HEK293 (cell line): ENCODE results near the gene SYTL3.

ENCODE experiments used
- CTCF ChIP-seq: fragments of 450-650 bp; formaldehyde crosslinking; IDR thresholded peaks from 2 replicates; pipeline ENCODE4 v1.5.1; 2016; ENCODE audit warnings: missing biosample characterization, missing genetic modification characterization
- KLF10 ChIP-seq: fragments of 450-650 bp; IDR thresholded peaks from 2 replicates; pipeline ENCODE4 v1.5.1; 2018; ENCODE audit warnings: missing biosample characterization, mild to moderate bottlenecking, missing genetic modification characterization
- KLF9 ChIP-seq: fragments of 450-650 bp; formaldehyde crosslinking; IDR thresholded peaks from 2 replicates; pipeline ENCODE4 v1.5.1; 2016; ENCODE audit warnings: missing biosample characterization, missing genetic modification characterization, low read depth
- YY1 ChIP-seq: fragments of 450-650 bp; formaldehyde crosslinking; IDR thresholded peaks from 2 replicates; pipeline ENCODE4 v1.5.1; 2018; ENCODE audit warnings: missing biosample characterization, missing genetic modification characterization
- ZBTB1 ChIP-seq: fragments of 450-650 bp; formaldehyde crosslinking; IDR thresholded peaks from 2 replicates; pipeline ENCODE4 v1.5.1; 2016; ENCODE audit warnings: missing biosample characterization, missing genetic modification characterization
- ZNF169 ChIP-seq: fragments of 450-650 bp; formaldehyde crosslinking; IDR thresholded peaks from 2 replicates; pipeline ENCODE4 v1.5.1; 2016; ENCODE audit warnings: missing biosample characterization, missing genetic modification characterization
- ZNF350 ChIP-seq: fragments of 450-650 bp; formaldehyde crosslinking; IDR thresholded peaks from 2 replicates; pipeline ENCODE4 v1.5.0; 2017; ENCODE audit warnings: missing biosample characterization, mild to moderate bottlenecking, missing genetic modification characterization
- ZNF362 ChIP-seq: fragments of 450-650 bp; formaldehyde crosslinking; IDR thresholded peaks from 2 replicates; pipeline ENCODE4 v1.5.1; 2016; ENCODE audit warnings: missing biosample characterization, missing genetic modification characterization
- ZNF701 ChIP-seq: fragments of 450-650 bp; formaldehyde crosslinking; IDR thresholded peaks from 2 replicates; pipeline ENCODE4 v1.5.1; 2016; ENCODE audit warnings: missing biosample characterization, missing genetic modification characterization
- ZNF768 ChIP-seq: fragments of 450-650 bp; formaldehyde crosslinking; IDR thresholded peaks from 2 replicates; pipeline ENCODE4 v1.5.1; 2018; ENCODE audit warnings: missing biosample characterization, mild to moderate bottlenecking, missing genetic modification characterization
- TF ChIP-seq, protein P1 (sequence below): fragments of 450-650 bp; formaldehyde crosslinking; IDR thresholded peaks from 2 replicates; pipeline ENCODE4 v1.5.1; 2016; ENCODE audit warnings: missing biosample characterization, missing genetic modification characterization
- TF ChIP-seq, protein P2 (sequence below): fragments of 450-650 bp; formaldehyde crosslinking; IDR thresholded peaks from 2 replicates; pipeline ENCODE4 v1.5.1; 2016; ENCODE audit warnings: missing biosample characterization, missing genetic modification characterization
- TF ChIP-seq, protein P3 (sequence below): fragments of 450-650 bp; formaldehyde crosslinking; IDR thresholded peaks from 2 replicates; pipeline ENCODE4 v1.5.1; 2017; ENCODE audit warnings: missing biosample characterization, missing genetic modification characterization
- TF ChIP-seq, protein P4 (sequence below): fragments of 450-650 bp; formaldehyde crosslinking; IDR thresholded peaks from 2 replicates; pipeline ENCODE4 v1.5.1; 2016; ENCODE audit warnings: missing biosample characterization, missing genetic modification characterization, low read depth

- TF ChIP-seq, protein P1, sequence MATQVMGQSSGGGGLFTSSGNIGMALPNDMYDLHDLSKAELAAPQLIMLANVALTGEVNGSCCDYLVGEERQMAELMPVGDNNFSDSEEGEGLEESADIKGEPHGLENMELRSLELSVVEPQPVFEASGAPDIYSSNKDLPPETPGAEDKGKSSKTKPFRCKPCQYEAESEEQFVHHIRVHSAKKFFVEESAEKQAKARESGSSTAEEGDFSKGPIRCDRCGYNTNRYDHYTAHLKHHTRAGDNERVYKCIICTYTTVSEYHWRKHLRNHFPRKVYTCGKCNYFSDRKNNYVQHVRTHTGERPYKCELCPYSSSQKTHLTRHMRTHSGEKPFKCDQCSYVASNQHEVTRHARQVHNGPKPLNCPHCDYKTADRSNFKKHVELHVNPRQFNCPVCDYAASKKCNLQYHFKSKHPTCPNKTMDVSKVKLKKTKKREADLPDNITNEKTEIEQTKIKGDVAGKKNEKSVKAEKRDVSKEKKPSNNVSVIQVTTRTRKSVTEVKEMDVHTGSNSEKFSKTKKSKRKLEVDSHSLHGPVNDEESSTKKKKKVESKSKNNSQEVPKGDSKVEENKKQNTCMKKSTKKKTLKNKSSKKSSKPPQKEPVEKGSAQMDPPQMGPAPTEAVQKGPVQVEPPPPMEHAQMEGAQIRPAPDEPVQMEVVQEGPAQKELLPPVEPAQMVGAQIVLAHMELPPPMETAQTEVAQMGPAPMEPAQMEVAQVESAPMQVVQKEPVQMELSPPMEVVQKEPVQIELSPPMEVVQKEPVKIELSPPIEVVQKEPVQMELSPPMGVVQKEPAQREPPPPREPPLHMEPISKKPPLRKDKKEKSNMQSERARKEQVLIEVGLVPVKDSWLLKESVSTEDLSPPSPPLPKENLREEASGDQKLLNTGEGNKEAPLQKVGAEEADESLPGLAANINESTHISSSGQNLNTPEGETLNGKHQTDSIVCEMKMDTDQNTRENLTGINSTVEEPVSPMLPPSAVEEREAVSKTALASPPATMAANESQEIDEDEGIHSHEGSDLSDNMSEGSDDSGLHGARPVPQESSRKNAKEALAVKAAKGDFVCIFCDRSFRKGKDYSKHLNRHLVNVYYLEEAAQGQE (tag by site-specific recombination) = no peak
- TF ChIP-seq, protein P2, sequence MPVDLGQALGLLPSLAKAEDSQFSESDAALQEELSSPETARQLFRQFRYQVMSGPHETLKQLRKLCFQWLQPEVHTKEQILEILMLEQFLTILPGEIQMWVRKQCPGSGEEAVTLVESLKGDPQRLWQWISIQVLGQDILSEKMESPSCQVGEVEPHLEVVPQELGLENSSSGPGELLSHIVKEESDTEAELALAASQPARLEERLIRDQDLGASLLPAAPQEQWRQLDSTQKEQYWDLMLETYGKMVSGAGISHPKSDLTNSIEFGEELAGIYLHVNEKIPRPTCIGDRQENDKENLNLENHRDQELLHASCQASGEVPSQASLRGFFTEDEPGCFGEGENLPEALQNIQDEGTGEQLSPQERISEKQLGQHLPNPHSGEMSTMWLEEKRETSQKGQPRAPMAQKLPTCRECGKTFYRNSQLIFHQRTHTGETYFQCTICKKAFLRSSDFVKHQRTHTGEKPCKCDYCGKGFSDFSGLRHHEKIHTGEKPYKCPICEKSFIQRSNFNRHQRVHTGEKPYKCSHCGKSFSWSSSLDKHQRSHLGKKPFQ (tag by site-specific recombination) = no peak
- no peak for TF ChIP-seq ZBTB1 (tag by site-specific recombination)
- TF ChIP-seq CTCF (tag by site-specific recombination) = no peak
- TF ChIP-seq ZNF350 (tag by site-specific recombination) = no peak
- TF ChIP-seq ZNF169 (tag by site-specific recombination) = no peak
- TF ChIP-seq ZNF701 = no peak
- no peak for TF ChIP-seq KLF10 (tag by site-specific recombination)
- no peak for TF ChIP-seq ZNF362 (tag by site-specific recombination)
- TF ChIP-seq ZNF768 (tag by site-specific recombination) = no peak
- TF ChIP-seq, protein P3, sequence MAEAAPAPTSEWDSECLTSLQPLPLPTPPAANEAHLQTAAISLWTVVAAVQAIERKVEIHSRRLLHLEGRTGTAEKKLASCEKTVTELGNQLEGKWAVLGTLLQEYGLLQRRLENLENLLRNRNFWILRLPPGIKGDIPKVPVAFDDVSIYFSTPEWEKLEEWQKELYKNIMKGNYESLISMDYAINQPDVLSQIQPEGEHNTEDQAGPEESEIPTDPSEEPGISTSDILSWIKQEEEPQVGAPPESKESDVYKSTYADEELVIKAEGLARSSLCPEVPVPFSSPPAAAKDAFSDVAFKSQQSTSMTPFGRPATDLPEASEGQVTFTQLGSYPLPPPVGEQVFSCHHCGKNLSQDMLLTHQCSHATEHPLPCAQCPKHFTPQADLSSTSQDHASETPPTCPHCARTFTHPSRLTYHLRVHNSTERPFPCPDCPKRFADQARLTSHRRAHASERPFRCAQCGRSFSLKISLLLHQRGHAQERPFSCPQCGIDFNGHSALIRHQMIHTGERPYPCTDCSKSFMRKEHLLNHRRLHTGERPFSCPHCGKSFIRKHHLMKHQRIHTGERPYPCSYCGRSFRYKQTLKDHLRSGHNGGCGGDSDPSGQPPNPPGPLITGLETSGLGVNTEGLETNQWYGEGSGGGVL = no peak
- TF ChIP-seq KLF9 (tag by site-specific recombination) = no peak
- no peak for TF ChIP-seq YY1 (tag by site-specific recombination)
- TF ChIP-seq, protein P4, sequence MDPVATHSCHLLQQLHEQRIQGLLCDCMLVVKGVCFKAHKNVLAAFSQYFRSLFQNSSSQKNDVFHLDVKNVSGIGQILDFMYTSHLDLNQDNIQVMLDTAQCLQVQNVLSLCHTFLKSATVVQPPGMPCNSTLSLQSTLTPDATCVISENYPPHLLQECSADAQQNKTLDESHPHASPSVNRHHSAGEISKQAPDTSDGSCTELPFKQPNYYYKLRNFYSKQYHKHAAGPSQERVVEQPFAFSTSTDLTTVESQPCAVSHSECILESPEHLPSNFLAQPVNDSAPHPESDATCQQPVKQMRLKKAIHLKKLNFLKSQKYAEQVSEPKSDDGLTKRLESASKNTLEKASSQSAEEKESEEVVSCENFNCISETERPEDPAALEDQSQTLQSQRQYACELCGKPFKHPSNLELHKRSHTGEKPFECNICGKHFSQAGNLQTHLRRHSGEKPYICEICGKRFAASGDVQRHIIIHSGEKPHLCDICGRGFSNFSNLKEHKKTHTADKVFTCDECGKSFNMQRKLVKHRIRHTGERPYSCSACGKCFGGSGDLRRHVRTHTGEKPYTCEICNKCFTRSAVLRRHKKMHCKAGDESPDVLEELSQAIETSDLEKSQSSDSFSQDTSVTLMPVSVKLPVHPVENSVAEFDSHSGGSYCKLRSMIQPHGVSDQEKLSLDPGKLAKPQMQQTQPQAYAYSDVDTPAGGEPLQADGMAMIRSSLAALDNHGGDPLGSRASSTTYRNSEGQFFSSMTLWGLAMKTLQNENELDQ (tag by site-specific recombination) = no peak
These were observed 16.9 kb downstream of the SYTL3 start for GRCh38 chr6:158666628-158667359.
